Panc1 (cell line): ENCODE measurements around the gene SQOR. TPM values are rescaled to one million over a fixed set of nuclear protein-coding genes. Genes with fewer than 3 reads are reported as not detected.

Experiments
- ATAC-seq: fragments of 200-7000 bp; cut with Tn5 transposase; 2 replicates; pipeline ENCODE4 v1.9.1; 2020; ENCODE audit warnings: mild to moderate bottlenecking, moderate library complexity
- BruUV-seq: library from RNA; stranded (reverse); fragments of 400-500 nt; replicated peaks from 2 replicates; lab custom pipeline; 2021; lab: Mats Ljungman, UMichigan
- CTCF ChIA-PET: fragments of 300-600 bp; sonication (Branson Sonifier 250); formaldehyde crosslinking; loops from one replicate; lab custom pipeline; 2022; ENCODE audit warnings: antibody characterized with exemption; lab: Charles Lee
- POLR2A ChIA-PET: fragments of 300-600 bp; sonication (Branson Sonifier 250); formaldehyde crosslinking; loops from one replicate; lab custom pipeline; 2022; ENCODE audit warnings: antibody characterized with exemption; lab: Charles Lee
- DNase-seq: peaks from one replicate; pipeline ENCODE4 v3.0.0-alpha.2; 2010; ENCODE audit warnings: low read depth, low spot score
- H3K27ac ChIP-seq: 2 replicates; pipeline ENCODE4 v1.5.1; 2011; ENCODE audit warnings: mild to moderate bottlenecking, low read length, inconsistent platforms
- H3K27me3 ChIP-seq: fragments of 200-500 bp; sonication (Bioruptor generic); 2 replicates; pipeline ENCODE4 v1.6.0; 2014; ENCODE audit warnings: low read length, inconsistent platforms; ENCODE audit not compliant: control insufficient read depth, insufficient read depth
- H3K36me3 ChIP-seq: fragments of 200-500 bp; sonication (Bioruptor generic); 2 replicates; pipeline ENCODE4 v1.5.1; 2014; ENCODE audit warnings: inconsistent platforms, mild to moderate bottlenecking, low read length, moderate library complexity; ENCODE audit not compliant: control insufficient read depth, insufficient read depth
- H3K4me1 ChIP-seq: 2 replicates; pipeline ENCODE4 v1.5.1; 2011; ENCODE audit warnings: inconsistent platforms, mild to moderate bottlenecking, low read length, moderate library complexity; ENCODE audit not compliant: control insufficient read depth, insufficient read depth
- H3K4me3 ChIP-seq, 2 experiments: 2 replicates each; pipeline ENCODE4 v1.5.1; 2011 to 2012; ENCODE audit warnings: low read depth in 2 of 2, low read length in 2 of 2, mild to moderate bottlenecking in 2 of 2, inconsistent platforms in 1 of 2, moderate library complexity in 1 of 2
- H3K9me3 ChIP-seq: fragments of 200-500 bp; sonication (Bioruptor generic); 2 replicates; pipeline ENCODE4 v1.5.1; 2014; ENCODE audit warnings: low read depth, mild to moderate bottlenecking, inconsistent platforms, low read length, moderate library complexity; ENCODE audit not compliant: control insufficient read depth, insufficient read depth
- CTCF ChIP-seq: fragments of 450-650 bp; IDR thresholded peaks from 2 replicates; pipeline ENCODE4 v1.5.1; 2017; ENCODE audit warnings: mild to moderate bottlenecking
- POLR2AphosphoS5 ChIP-seq: IDR thresholded peaks from 2 replicates; pipeline ENCODE4 v1.6.1; 2012; ENCODE audit warnings: mild to moderate bottlenecking, low read depth, low read length, moderate library complexity
- SIN3A ChIP-seq: IDR thresholded peaks from 2 replicates; pipeline ENCODE4 v1.6.1; 2012; ENCODE audit warnings: low read depth, mild to moderate bottlenecking, low read length, moderate library complexity, borderline replicate concordance; ENCODE audit not compliant: insufficient read depth
- TCF7L2 ChIP-seq: IDR thresholded peaks from 2 replicates; pipeline ENCODE4 v1.6.1; 2011; ENCODE audit warnings: mild to moderate bottlenecking, low read depth, low read length, inconsistent platforms
- in situ Hi-C: cut with HindIII; loops from 2 replicates; pipeline ENCODE4 v1.10.0; 2016; ENCODE audit warnings: low sequenced_read_pairs, low pct_unique_long_range_greater_than_20kb
- intact Hi-C: fragments of 100-400 bp; cut with micrococcal nuclease; formaldehyde crosslinking; loops from one replicate; pipeline ENCODE4 v1.10.0; 2022; ENCODE audit not compliant: unreplicated experiment
- total RNA-seq: library from RNA; stranded (reverse); gene quantifications from one replicate; pipeline ENCODE4 v1.2.1, GENCODE V29; 2021; ENCODE audit not compliant: unreplicated experiment
- TF ChIP-seq, protein P1 (sequence below), 2 experiments: IDR thresholded peaks; 2 replicates each; pipeline ENCODE4 v1.6.1; 2011 to 2012; ENCODE audit warnings: low read depth in 2 of 2, control low read depth in 1 of 2, low read length in 1 of 2, mild to moderate bottlenecking in 1 of 2, moderate library complexity in 1 of 2; ENCODE audit not compliant: insufficient read depth in 1 of 2

SQOR gene
- total RNA-seq, 1 experiment from 2014 or later: 62.2 TPM

- Histone ChIP-seq H3K4me1 (peaks cover 72% of the 10 kb centered on the region), H3K4me3 (peak overlapping the region in 1 of 2 experiments; percentile 16; a peak in 2 of 4 replicates), H3K9me3 (no peaks in the 10 kb centered on the region), H3K36me3 (no peaks in the 10 kb centered on the region), H3K27ac (peak overlapping the region; percentile 75), H3K27me3 (no peaks in the 10 kb centered on the region)
- intact Hi-C loops (no loop called here), in situ Hi-C loops (no loop called here)
- ATAC-seq: peak; percentile 67
- CTCF ChIA-PET: interaction anchor here (0.6 to 1.5 kb wide), 2 partner anchors 64 to 318 kb away, joined by 3 to 5 read pairs; no protein-coding TSS in a partner anchor
- POLR2A ChIA-PET: no interaction called here
- no TSS peak for BruUV-seq
- TF ChIP-seq SIN3A (no peak), POLR2AphosphoS5 (no peak)
- no peak for DNase-seq
Measured at GRCh38 chr15:45641374-45641781, 6.5 kb downstream of the SQOR start.

GRCh38 chr15:45641999-45642932 lies 7.4 kb downstream of the SQOR start:
- H3K4me1 ChIP-seq: peaks cover 70% of the 10 kb centered on the region
- CTCF ChIA-PET: no interaction called here
- no peak for ATAC-seq

More at GRCh38 chr15:45641999-45642932, 7.4 kb downstream of the SQOR start:
- DNase-seq: no peak
- Histone ChIP-seq H3K9me3 (no peaks in the 10 kb centered on the region), H3K36me3 (no peaks in the 10 kb centered on the region), H3K4me3 (no peak overlapping the region), H3K27me3 (no peaks in the 10 kb centered on the region), H3K27ac (peak overlapping the region; percentile 75)
- BruUV-seq: no TSS peak
- TF ChIP-seq POLR2AphosphoS5: no peak
- TF ChIP-seq, protein P1, sequence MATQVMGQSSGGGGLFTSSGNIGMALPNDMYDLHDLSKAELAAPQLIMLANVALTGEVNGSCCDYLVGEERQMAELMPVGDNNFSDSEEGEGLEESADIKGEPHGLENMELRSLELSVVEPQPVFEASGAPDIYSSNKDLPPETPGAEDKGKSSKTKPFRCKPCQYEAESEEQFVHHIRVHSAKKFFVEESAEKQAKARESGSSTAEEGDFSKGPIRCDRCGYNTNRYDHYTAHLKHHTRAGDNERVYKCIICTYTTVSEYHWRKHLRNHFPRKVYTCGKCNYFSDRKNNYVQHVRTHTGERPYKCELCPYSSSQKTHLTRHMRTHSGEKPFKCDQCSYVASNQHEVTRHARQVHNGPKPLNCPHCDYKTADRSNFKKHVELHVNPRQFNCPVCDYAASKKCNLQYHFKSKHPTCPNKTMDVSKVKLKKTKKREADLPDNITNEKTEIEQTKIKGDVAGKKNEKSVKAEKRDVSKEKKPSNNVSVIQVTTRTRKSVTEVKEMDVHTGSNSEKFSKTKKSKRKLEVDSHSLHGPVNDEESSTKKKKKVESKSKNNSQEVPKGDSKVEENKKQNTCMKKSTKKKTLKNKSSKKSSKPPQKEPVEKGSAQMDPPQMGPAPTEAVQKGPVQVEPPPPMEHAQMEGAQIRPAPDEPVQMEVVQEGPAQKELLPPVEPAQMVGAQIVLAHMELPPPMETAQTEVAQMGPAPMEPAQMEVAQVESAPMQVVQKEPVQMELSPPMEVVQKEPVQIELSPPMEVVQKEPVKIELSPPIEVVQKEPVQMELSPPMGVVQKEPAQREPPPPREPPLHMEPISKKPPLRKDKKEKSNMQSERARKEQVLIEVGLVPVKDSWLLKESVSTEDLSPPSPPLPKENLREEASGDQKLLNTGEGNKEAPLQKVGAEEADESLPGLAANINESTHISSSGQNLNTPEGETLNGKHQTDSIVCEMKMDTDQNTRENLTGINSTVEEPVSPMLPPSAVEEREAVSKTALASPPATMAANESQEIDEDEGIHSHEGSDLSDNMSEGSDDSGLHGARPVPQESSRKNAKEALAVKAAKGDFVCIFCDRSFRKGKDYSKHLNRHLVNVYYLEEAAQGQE (IDR thresholded peaks at IDR 0.05; ENCODE audit: insufficient read depth in 1 of 2, low read depth in 2 of 2, low read length in 1 of 2): no peak
- TF ChIP-seq CTCF: no peak
- no peak for TF ChIP-seq SIN3A
- no peak for TF ChIP-seq TCF7L2
- intact Hi-C loops: no loop called here
- in situ Hi-C loops: no loop called here
- POLR2A ChIA-PET: interaction anchor here (0.7 kb wide), 1 partner anchor 8 kb away, joined by 3 read pairs; no protein-coding TSS in a partner anchor
